Activated naive CD4-positive, alpha-beta T cell treated with anti-CD3 and anti-CD28 coated beads for 36 hours (primary cell): Measurements from ENCODE around the gene UBE2E2. TPM values are rescaled to one million over a fixed set of nuclear protein-coding genes. Genes with fewer than 3 reads are reported as not detected.
A peak's percentile ranks its signal among the peaks of the same experiment; 100 is the strongest.

Experiments
- CTCF ChIA-PET: fragments of 350-600 bp; sonication (Branson Sonifier 250); formaldehyde crosslinking; loops from one replicate; lab custom pipeline; 2021; ENCODE audit warnings: antibody characterized with exemption; lab: Charles Lee
- DNase-seq: peaks from one replicate; pipeline ENCODE4 v3.0.0-alpha.2; 2020
- H3K27ac Mint-ChIP-seq: one replicate; pipeline ENCODE4 v1.8.0; 2021; ENCODE audit warnings: mild to moderate bottlenecking, mixed read lengths
- H3K27me3 Mint-ChIP-seq: one replicate; pipeline ENCODE4 v1.8.0; 2021; ENCODE audit warnings: low read depth, mixed read lengths
- H3K36me3 Mint-ChIP-seq: one replicate; pipeline ENCODE4 v1.8.0; 2021; ENCODE audit warnings: low read depth, mixed read lengths
- H3K4me1 Mint-ChIP-seq: one replicate; pipeline ENCODE4 v1.8.0; 2021; ENCODE audit warnings: low read depth, mixed read lengths
- H3K4me3 Mint-ChIP-seq: one replicate; pipeline ENCODE4 v1.8.0; 2021; ENCODE audit warnings: mild to moderate bottlenecking, moderate library complexity, mixed read lengths
- H3K9me3 Mint-ChIP-seq: one replicate; pipeline ENCODE4 v1.8.0; 2021; ENCODE audit warnings: mixed read lengths
- intact Hi-C: fragments of 100-400 bp; cut with micrococcal nuclease; formaldehyde crosslinking; loops from one replicate; pipeline ENCODE4 v1.15.1; 2023
- total RNA-seq, 2 experiments: library from RNA; stranded (reverse); gene quantifications; one replicate each; pipeline ENCODE4 v1.2.3, GENCODE V29; 2021

UBE2E2 gene
- total RNA-seq, 2 experiments from 2014 or later: 11.6 to 14.0 TPM

DNA sequence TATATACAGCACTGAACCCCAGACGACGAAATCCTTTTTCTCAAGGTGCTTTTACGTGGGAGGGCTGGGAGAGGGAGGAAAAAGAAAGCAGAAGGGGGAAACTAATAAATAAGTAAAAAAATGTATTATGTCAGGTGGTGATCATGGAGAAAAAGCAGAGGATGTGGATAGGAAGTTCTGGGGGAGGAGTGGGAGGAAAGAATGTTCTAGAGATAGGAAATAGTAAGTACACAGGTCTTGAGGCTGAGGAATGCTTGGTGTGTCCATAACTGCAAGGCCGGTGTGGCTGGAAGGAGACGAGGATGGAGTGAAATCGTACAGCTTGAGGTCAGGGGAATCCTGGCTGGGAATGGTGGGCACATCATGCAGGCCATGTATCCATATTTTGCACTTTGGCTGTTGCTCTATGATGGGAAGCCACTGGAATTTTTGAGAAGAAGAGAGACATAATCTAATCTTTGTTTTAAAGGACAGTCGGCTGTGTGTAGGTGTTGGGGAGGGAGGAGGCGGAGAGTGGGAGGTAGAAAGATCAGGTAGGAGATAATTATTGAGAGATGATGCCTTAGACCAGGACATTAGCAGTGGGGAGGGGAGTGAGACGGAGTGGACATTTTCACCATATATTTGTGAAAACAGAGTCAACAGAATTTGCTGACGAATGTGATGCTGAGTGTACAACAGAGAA lies 1.8 kb upstream of the UBE2E2 start:
- Mint-ChIP-seq H3K27me3 (peaks cover 6% of the 10 kb centered on the region), H3K9me3 (no peaks in the 10 kb centered on the region), H3K36me3 (no peaks in the 10 kb centered on the region), H3K4me1 (peaks cover 12% of the 10 kb centered on the region), H3K4me3 (peak overlapping the region; percentile 16), H3K27ac (no peak overlapping the region)
- no peak for DNase-seq
- intact Hi-C loops: no loop called here
- CTCF ChIA-PET: interaction anchor here (0.7 kb wide), 1 partner anchor 12 kb away, joined by 3 read pairs; no protein-coding TSS in a partner anchor

DNA sequence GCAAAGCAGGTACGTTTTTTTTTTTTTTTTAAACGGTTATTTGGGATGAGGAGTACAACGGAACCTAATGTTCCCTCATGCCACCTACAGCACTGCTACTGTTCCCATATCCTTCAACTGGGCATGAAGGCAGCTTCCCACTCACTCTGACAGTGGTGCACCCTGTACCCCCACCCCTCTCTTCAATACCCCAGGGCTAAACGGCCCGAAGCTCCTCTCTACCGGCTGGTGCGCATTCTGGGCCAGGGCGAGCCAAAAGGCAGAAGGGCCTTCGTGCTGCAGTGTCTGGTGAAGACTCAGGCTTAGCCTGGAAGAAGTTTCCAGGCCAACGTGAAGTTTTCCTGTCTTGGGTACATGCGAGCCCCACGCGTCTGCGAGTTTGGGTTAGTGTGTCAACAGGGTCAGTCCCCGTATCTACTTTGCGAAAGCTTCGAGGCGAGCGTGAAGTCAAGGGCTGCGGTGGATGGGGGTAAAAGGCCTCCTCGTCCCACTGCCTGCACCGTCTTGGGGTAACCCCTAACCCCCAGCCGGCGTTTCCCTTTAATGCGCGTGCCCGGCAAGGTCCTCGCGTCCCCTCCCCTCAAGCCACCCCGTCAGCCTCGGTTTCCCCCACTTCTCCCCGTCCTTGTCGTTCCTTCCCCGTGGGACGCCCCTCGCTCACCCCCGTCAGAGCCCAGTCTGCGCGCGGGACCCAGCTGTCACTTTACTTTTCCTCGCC lies 765 bp upstream of the UBE2E2 start:
- Mint-ChIP-seq H3K27me3 (peaks cover 6% of the 10 kb centered on the region), H3K36me3 (no peaks in the 10 kb centered on the region), H3K27ac (peak overlapping the region; percentile 48), H3K9me3 (no peaks in the 10 kb centered on the region), H3K4me3 (peak overlapping the region; percentile 78), H3K4me1 (peaks cover 18% of the 10 kb centered on the region)
- CTCF ChIA-PET: interaction anchor here (0.7 kb wide), 1 partner anchor 13 kb away, joined by 3 read pairs; no protein-coding TSS in a partner anchor
- intact Hi-C loops: loop anchor here (2.0 kb wide), 2 partner anchors 602 to 714 kb away; partner anchors contain the start of genes NKIRAS1, RPL15 and UBE2E1
- peak; percentile 62 for DNase-seq

DNA sequence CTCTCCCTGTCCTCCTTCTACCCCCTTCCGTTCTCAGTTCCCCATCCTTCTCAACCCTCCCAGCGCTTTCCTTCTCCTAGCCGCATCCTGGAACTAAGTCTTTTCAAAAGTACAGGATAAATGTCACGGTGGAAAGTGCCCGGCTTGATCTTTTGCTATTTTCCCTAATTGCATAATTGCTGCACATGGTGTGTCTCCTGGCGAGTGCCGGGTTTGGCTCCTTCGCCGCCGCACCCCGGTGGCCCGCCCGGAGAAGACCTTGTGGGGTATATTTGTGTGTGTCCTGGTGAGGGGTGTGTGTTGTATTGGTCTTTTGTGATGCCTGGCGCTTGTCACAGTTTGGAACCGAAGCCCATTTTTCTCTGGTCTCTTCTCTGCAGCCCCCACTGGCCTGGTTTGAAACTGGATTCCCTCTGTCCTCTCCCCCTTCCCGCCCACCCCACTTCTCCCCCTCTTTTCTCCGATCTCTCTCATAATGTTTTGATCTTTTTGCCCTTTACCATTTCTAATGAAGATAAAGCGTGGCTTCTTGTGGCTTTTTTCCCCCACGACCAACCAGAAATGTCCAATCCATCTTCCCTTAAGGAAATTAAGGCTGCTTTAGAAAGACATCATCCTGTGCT lies 692 bp downstream of the UBE2E2 start:
- peak; percentile 22 for DNase-seq

DNA sequence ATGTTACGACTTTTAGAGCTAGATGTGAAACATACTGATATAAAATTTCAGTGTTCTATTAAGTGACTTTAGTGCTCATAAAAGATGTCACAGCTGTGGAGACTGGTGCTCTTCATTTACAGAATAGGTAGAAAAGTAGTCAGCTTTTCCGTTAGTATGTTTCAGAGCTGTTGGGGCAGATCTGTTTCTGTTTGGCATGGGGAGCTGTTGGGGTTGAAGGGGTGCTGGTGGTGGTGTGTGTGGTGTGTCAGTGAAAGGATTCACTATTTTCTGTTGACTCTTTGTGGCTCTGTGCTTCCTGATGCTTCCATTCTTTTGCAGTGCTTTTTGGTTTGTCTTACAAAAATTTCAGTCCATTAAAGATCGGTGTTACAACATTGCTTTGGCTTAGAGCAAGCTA lies 3.2 kb downstream of the UBE2E2 start:
- intact Hi-C loops: loop anchor here (5.0 kb wide), 1 partner anchor 46 kb away; no protein-coding TSS in a partner anchor
- CTCF ChIA-PET: no interaction called here
- Mint-ChIP-seq H3K9me3 (no peaks in the 10 kb centered on the region), H3K27ac (no peak overlapping the region), H3K4me1 (peaks cover 26% of the 10 kb centered on the region), H3K4me3 (no peak overlapping the region), H3K36me3 (peaks cover 8% of the 10 kb centered on the region), H3K27me3 (peaks cover 4% of the 10 kb centered on the region)
- DNase-seq: peak; percentile 33

More for the DNA sequence above, 692 bp downstream of the UBE2E2 start:
- peaks cover 6% of the 10 kb centered on the region for H3K27me3 Mint-ChIP-seq
- peaks cover 19% of the 10 kb centered on the region for H3K4me1 Mint-ChIP-seq
- H3K9me3 Mint-ChIP-seq: no peaks in the 10 kb centered on the region
- CTCF ChIA-PET: no interaction called here
- intact Hi-C loops: loop anchor here (1.0 to 2.0 kb wide), 6 partner anchors 8 to 741 kb away; partner anchors contain the start of genes NKIRAS1, NR1D2, RPL15 and UBE2E1
- peak overlapping the region; percentile 83 for H3K4me3 Mint-ChIP-seq
- H3K36me3 Mint-ChIP-seq: no peaks in the 10 kb centered on the region
- H3K27ac Mint-ChIP-seq: peak overlapping the region; percentile 50

DNA sequence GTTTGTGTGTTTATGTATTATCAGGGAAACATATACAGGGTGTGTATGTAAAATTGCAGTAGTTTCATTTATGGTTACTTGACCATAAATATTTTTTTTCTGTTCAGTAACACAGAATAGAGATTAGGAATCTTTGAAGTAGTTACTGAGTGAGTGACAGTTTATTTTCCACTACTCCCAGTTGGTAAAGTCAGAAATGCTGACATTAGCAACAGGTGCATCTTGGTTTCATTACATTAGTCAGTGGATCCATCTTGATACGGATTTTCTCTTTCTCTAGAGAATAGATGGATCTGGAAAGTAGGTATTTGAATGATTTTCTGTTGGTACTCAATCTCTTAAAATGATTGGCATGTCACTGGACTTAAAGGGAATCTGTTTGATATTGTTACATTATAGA lies 6.0 kb downstream of the UBE2E2 start:
- CTCF ChIA-PET: no interaction called here
- no peaks in the 10 kb centered on the region for H3K9me3 Mint-ChIP-seq
- H3K36me3 Mint-ChIP-seq: peaks cover 8% of the 10 kb centered on the region
- DNase-seq: no peak
- H3K4me1 Mint-ChIP-seq: peaks cover 24% of the 10 kb centered on the region
- no peaks in the 10 kb centered on the region for H3K27me3 Mint-ChIP-seq
- no peak overlapping the region for H3K27ac Mint-ChIP-seq
- no peak overlapping the region for H3K4me3 Mint-ChIP-seq
- intact Hi-C loops: loop anchor here (5.0 kb wide), 1 partner anchor 43 kb away; no protein-coding TSS in a partner anchor

DNA sequence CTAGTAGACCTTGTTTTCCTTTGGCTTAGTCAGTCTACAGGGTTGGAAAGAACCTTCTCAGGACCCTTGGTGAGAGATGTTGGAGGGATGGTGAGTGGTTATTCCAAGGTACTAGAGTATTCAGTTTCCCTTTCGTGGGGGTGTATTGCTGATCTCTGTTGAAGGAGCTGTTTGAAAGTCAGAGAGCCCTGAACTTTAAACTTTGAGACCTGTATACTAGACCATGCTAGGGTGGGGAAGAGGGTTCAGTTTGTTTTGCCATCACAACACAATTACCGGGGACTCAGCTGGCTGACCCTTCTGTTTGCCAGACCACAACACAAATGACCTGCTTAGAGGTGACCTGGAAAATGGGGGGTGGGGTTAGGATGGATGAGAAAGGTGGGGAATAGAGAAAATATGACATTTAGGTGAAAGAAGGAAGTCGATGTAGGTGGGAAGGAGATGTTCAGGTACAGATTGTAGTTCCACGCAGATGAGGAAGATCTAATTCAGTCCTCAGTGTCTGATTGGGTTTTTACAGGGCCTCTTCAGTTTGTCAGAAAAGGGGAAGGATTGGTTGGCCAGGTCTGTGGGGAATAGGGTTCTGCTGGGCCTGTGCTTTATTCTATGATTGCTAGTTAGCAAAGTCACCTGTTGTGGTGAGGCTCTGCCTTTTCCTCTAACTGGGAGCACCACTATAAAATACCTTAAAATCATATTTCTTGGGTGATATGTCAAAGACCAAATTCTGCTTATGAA lies 6.8 kb downstream of the UBE2E2 start:
- Mint-ChIP-seq H3K27me3 (no peaks in the 10 kb centered on the region), H3K27ac (no peak overlapping the region), H3K4me3 (no peak overlapping the region), H3K4me1 (peaks cover 22% of the 10 kb centered on the region), H3K36me3 (peaks cover 8% of the 10 kb centered on the region), H3K9me3 (no peaks in the 10 kb centered on the region)
- CTCF ChIA-PET: no interaction called here
- intact Hi-C loops: loop anchor here (5.0 kb wide), 1 partner anchor 42 kb away; no protein-coding TSS in a partner anchor
- no peak for DNase-seq

DNA sequence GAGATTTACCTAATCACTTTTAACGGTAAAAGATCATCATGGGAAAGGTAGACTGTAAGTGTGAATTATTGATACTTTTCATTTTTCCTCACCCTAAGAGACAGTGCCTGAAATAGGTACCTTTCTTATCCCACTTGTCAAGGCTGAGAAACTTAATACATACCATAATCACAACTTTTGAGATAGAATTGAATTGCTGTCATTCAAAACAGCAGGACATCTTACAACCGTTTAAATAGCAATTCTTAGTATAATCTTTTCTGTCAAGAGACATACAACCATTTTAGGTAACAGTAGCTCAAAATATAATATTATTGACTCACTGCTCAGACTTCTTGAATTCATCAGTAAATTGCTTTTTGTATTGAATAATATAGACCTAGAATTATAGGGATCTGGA lies 10.7 kb downstream of the UBE2E2 start:
- Mint-ChIP-seq H3K9me3 (no peaks in the 10 kb centered on the region), H3K4me3 (no peak overlapping the region), H3K4me1 (peaks cover 17% of the 10 kb centered on the region), H3K27ac (no peak overlapping the region), H3K27me3 (no peaks in the 10 kb centered on the region), H3K36me3 (peaks cover 8% of the 10 kb centered on the region)
- CTCF ChIA-PET: interaction anchor here (0.7 kb wide), 1 partner anchor 267 kb away, joined by 3 read pairs; no protein-coding TSS in a partner anchor
- intact Hi-C loops: no loop called here
- DNase-seq: no peak

DNA sequence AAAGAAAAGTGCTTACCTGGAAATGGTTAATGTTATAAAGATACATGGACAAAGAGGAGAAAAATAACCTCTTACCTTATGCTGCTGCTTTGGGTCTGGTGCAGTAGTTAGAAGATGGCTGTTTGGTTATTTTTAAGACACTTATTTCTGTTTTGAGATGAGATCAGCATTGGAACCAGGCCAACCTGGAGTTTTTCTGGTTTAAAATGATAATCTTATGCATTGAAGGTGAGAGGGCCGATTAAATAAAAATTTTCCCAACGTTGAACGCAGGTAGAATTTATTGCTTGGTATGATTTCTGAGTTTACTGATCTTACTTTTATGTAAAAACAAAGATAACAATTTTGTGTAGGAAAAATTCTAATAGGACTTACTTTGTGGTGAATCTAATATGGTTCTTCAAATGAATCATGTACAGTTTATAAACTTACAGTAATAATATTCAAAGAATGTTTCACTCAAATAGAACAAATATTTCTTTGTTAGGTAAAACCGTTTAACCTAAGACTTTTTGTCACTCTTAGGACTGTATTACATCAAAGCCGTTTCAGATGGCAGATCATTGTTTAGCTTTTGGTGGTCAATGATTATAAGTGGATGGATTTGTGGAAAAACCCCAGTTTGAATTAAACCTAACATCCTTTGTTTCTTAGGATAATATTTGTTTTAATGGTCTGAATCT lies 14.9 kb downstream of the UBE2E2 start:
- H3K9me3 Mint-ChIP-seq: peaks cover 10% of the 10 kb centered on the region
- no peak overlapping the region for H3K4me3 Mint-ChIP-seq
- peaks cover 8% of the 10 kb centered on the region for H3K36me3 Mint-ChIP-seq
- peaks cover 29% of the 10 kb centered on the region for H3K4me1 Mint-ChIP-seq
- intact Hi-C loops: no loop called here
- CTCF ChIA-PET: no interaction called here
- H3K27me3 Mint-ChIP-seq: no peaks in the 10 kb centered on the region
- H3K27ac Mint-ChIP-seq: no peak overlapping the region
- no peak for DNase-seq

DNA sequence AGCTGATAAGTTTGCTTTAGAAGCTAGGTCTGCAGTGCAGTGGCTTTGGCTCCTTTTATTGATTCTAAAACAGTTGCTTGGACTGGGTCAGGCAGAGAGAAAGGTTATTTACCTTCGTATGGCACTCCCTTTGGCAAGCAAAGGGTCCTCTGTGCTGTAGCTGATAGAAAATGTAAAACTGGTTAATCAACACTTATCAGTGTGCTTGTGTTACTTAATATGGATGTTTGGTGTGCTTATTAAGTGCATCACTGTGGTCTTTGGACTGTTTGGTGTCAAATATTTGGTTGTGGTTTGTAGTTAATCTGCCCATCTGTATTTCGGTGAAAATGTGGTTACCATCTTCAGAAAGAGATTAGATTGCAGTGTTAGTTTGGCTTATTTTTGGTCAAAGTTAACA lies 16.0 kb downstream of the UBE2E2 start:
- Mint-ChIP-seq H3K4me3 (no peak overlapping the region), H3K9me3 (peaks cover 13% of the 10 kb centered on the region), H3K27ac (no peak overlapping the region), H3K4me1 (peaks cover 33% of the 10 kb centered on the region), H3K27me3 (no peaks in the 10 kb centered on the region), H3K36me3 (peaks cover 10% of the 10 kb centered on the region)
- no peak for DNase-seq
- CTCF ChIA-PET: no interaction called here
- intact Hi-C loops: no loop called here

DNA sequence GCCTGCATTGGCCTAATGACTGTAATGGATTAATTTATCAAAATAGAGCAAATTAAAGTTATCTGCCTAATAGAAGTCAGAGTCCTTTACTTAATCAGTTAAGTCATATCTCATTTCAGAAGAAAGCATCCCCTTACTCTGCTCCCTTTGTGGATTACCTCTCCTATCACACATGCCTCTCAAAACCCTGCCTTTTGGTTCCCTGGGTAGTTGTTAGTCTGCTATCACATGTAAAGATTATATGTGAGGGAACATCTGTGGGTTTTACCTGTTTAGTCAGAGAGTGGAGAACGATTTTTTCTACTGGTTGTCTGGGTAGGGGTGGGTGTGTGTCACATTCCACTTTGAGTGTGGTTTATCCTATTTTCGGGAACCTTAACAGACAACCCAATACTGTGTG lies 16.4 kb downstream of the UBE2E2 start:
- no peak overlapping the region for H3K27ac Mint-ChIP-seq
- CTCF ChIA-PET: no interaction called here
- H3K4me1 Mint-ChIP-seq: peaks cover 33% of the 10 kb centered on the region
- intact Hi-C loops: no loop called here
- H3K4me3 Mint-ChIP-seq: no peak overlapping the region
- peaks cover 13% of the 10 kb centered on the region for H3K36me3 Mint-ChIP-seq
- peaks cover 13% of the 10 kb centered on the region for H3K9me3 Mint-ChIP-seq
- DNase-seq: no peak
- no peaks in the 10 kb centered on the region for H3K27me3 Mint-ChIP-seq

DNA sequence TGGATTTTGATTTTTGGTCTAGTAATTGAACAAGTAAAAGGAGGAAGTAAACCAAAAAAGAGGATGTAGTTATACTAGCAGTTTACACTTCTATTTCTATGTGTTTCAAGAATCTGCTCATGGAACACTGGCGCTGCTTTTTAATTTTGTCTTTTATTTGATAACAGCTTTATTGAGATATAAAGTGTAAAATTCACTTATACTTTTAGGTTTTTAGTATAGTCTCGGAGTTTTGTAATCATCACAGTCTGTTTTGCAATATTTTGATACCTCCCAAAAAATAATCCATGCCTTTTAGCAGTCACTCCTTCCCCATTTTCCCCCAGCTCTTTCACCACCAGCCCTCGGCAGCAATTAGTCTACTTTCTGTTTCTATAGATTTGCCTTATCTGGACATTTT lies 18.0 kb downstream of the UBE2E2 start:
- H3K36me3 Mint-ChIP-seq: peaks cover 18% of the 10 kb centered on the region
- H3K27ac Mint-ChIP-seq: no peak overlapping the region
- H3K4me1 Mint-ChIP-seq: peaks cover 36% of the 10 kb centered on the region
- H3K27me3 Mint-ChIP-seq: no peaks in the 10 kb centered on the region
- no peak overlapping the region for H3K4me3 Mint-ChIP-seq
- CTCF ChIA-PET: interaction anchor here (0.7 kb wide), 1 partner anchor 82 kb away, joined by 3 read pairs; no protein-coding TSS in a partner anchor
- DNase-seq: no peak
- H3K9me3 Mint-ChIP-seq: peaks cover 13% of the 10 kb centered on the region
- intact Hi-C loops: no loop called here
